GM21515 (cell line): ENCODE measurements around the gene MRPL27.
"Not testable (repeated sequence)": the region's sequence is repeated elsewhere in the genome, so short reads cannot be mapped to it uniquely, and the experiment has no call there.

Experiments used
- ATAC-seq: cut with Tn5 transposase; IDR thresholded peaks from one replicate; pipeline ENCODE4 v1.9.1; 2021; ENCODE audit not compliant: unreplicated experiment

Gene MRPL27

DNA sequence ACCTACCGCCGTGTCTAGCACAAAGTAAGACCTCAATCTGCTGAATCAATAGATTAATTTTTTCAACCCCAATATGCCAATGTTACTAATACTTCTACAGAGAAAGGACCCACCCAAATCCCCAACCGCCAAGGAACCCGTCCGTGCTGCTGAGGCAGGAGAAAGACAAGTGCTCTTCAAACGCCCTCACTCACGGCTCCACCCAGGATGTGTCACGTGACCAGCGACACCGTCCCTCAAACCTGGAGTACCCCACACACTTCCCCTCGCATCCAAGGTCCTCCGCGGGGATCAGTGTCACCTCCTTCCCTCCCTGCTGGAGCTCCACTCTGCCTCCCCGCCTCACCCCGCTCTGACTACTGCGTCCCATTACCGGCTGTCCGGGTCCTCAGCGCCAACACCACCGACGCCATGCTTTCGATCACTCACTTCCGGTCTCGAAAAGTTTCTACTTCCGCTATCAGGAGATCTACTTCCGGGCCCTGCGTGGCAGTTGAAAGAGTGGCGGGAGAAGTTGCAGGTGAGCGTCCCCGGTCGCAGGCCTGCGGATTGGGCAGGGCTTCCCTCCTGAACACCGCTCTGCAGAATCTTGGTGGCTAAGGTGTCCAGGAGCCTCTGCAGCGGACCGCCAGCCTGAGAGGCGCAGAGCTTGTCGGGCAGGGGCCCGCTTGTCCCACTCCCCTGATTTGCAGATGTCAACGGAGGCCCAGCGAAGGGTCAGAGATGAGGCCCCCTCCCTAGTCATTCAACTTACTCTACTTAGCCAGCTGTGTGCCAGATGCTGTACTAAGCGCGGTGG is at the start of gene MRPL27, which contains the start of gene EME1:
Gene MRPL27, minus strand, starts transcription at position 427 of the 799 bp plus-strand sequence. Its CDS starts 14 bp downstream, at position 413.
Gene EME1, plus strand, starts transcription at position 472 of the 799 bp plus-strand sequence. CDS start 1,980 bp downstream, outside the sequence.
- ATAC-seq: peak; percentile 78

DNA sequence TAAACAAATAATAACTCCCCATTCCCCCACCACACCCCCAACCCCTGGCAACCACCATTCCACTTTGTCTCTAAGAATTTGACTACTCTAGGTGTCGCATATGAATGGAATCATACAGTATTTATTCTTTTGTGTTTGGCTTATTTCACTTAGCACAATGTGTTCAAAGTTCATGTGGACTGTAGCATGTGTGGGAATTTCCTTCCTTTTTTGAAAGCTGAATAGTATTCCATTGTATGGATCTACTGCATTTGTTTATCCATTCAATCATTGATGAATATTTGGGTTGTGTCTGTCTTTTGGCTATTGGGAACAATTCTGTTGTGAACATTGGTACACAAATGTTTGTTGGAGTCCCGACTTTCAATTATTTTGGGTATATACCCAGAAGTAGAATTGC is 49.8 kb upstream of the MRPL27 start:
- no peak for ATAC-seq

DNA sequence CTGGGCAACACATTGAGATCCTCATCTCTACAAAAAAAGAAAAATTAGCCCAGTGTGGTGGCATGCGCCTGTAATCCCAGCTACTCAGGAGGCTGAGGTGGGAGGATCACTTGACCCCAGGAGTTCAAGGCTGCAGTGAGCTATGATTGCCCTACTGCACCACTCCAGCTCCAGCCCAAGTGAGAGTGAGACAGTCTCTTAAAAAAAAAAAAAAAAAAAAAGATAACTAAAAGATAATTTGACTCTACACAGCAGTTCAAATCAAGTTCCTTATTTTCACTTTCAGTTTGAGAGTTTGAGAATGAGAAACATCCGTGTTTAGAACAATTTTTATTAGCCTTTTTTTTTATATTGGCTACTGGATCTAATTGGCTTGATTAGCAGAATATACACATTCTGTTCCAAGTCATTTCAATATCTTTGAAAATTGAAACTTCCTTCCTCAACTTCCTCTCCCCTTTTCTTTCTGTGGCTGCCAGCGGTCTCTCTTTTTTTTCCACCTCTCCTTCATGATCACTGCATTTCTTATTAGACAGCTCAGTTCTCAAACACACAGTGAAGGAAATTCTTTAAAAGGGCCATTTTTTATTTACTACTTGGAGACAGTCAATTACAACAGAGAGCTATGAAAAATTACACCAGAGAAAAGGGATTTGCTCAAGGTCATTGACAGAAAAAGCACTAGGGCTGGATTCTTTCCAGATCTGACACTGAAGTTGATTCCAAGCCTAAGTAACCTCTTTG is 48.5 kb upstream of the MRPL27 start:
- ATAC-seq: no peak

DNA sequence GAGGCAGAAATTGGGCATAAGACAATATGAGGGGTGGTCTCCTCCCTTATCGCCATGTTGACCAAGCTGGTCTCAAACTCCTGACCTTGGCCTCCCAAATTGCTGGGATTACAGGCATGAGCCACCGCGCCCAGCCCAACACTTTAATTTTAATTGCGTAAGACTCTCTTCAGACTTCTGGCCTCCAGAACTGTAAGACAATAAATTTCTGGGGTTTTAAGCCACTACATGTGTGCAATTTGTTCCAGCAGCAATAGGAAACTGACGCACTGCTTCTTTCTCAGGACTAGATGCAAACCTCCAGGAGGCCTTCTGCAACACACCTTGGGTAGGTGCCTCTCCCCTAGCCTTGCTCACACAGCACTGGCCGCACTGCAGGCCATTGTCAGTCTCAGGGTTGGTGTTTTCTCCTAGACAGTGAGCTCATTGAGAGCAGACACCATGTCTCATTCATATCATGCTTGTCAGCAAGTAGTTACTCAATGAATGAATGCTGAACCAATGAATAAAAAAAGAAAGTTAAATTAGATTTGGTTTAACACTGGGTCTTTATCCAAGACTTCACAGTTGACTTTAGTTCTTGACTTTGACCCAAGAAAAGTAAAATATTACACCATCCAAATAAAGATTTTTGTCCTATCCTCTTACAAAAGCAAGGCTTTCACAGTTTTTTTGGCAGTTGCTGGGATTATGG is 47.6 kb upstream of the MRPL27 start:
- ATAC-seq: no peak

DNA sequence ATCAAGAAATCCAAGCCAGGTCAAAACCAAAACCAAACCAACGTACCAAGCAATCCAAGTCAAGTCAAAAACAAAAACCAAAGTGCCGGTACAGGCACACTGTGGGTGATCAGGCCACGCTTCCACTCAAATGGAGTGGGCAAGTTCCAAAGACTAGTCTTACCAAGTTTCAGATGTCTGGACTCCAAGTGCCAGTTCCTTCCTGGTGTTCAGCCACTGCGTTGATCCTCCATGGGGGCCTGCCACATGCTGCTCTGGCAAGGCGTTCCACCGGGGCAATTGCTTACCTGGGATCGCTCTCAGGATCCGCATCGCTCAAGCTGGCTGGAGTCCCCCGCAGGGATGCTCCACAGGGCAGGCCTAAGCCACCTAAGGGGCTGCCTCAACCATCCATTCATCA is 46.6 kb upstream of the MRPL27 start:
- ATAC-seq: not testable (repeated sequence)

DNA sequence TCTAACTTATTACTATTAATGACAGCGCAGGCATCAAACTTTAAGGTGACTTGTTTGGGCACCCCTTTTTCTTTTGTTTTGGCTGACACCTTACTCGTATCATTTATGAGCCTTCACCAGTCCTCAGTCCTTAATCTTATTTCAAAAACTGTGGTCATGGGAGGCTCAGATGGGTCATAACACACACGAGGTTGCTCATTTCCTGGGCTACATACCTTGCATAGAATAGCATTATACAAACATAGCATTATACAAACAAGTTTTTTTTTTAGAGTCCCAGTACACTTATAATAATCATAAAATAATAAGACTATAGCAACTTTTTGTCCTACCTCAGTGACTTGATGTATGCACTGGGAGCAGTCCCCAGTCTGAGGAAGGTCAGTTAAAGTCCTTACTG is 41.8 kb upstream of the MRPL27 start:
- ATAC-seq: no peak

DNA sequence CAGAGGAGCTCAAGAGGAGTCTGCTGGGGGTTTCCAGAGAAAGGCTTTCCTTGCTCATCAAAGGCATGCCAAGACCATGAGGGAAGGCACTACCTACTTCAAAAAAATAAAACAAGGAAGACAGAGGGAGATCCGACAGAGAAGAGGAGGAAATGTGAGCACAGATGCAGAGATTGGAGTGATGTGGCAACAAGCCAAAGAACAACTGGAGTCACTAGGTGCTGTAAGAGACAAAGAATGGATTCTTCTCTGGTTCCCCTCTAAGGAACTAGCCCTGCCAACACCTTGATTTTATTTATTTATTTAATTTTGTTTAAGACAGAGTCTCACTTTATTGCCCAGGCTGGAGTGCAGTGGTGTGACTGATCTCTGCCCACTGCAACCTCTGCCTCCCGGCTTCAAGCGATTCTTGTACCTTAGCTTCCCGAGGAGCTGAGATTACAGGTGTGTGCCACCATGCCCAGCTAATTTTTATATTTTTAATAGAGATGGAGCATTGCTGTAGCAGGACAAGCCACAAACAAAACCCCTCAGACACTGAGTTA is 39.3 kb upstream of the MRPL27 start:
- ATAC-seq: no peak

DNA sequence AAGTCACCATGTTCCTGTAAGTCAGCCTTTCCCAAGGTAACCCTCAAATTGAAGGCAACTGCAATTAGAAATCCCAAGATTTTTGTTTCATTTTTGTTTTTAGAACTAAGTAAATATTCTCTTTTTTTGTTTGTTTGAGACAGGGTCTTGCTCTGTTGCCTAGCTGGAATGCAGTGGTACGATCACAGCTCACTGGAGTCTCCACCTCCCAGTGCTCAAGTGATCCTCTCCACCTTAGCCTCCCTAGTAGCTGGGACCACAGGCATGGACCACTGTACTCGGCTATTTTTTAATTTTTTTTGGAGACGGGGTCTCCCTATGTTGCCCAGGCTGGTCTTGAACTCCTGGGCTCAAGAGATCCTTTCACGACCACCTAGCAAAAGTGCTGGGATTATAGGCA is 34.9 kb upstream of the MRPL27 start:
- ATAC-seq: no peak

DNA sequence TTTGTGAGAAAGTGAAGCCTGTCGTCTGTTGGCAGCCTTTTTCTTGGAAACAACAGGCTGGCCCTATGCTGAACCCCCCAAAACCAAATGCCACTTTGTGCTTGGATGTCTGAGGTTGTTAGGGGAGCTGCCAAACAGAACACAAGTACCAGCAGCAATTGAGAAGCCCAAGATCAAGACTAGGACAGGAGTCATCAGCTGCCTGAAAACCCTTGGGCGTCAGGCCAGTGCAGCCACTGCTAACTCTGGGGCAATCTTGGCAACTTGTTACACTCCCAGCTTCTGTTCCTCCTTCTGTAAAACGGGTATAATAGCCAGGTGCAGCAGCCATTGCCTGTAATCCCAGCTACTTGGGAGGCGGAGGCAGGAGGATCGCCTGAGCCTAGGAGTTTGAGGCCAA is 33.6 kb upstream of the MRPL27 start:
- ATAC-seq: no peak

DNA sequence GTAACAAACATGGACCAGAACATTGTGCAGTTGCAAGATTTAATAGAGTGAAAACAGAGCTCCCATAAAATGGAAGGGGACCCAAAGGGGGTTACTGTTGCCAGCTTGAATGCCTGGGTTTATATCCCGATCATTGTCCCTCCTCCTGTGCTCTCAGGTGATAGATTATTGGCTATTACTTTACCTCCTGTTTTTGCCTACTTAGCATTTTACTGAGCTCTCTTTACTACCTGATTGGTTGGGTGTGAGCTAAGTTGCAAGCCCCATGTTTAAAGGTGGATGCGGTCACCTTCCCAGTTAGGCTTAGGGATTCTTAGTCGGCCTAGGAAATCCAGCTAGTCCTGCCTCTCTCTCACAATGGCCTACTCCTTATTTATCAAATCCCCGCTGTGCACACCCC is 32.4 kb upstream of the MRPL27 start:
- not testable (repeated sequence) for ATAC-seq

DNA sequence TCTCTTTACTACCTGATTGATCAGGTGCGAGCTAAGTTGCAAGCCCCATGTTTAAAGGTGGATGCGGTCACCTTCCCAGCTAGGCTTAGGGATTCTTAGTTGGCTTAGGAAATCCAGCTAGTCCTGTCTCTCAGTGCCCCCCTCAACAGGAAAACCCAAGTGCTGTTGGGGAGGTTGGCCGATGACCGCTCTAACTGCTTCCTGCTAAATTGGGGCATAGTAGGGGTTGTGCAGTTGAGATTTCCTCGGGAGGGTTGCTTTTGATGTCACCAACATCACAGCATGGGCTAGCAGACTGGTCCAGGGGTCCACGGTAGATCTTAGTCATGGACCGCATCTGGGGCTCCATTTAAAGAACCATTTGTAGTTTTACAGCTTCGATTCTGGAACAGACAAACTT is 26.6 kb upstream of the MRPL27 start:
- not testable (repeated sequence) for ATAC-seq

DNA sequence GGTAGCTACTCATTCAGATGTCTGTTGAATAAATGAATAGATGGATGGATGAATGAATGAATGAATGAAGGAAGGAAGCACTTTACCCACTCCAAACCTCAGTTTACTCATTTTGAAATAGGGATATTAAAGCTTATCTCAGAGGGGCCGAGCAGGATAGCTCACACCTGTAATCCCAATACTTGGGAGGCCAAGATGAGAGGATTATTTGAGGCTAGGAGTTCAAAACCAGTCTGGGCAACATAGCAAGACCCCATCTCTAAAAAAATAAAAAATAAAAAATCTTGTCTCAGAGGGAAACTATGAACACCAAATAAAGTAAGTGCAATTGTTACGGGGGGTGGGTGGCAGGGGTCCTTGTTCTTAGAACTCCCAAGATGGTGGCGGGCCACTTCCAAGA is 25.7 kb upstream of the MRPL27 start:
- ATAC-seq: not testable (repeated sequence)

DNA sequence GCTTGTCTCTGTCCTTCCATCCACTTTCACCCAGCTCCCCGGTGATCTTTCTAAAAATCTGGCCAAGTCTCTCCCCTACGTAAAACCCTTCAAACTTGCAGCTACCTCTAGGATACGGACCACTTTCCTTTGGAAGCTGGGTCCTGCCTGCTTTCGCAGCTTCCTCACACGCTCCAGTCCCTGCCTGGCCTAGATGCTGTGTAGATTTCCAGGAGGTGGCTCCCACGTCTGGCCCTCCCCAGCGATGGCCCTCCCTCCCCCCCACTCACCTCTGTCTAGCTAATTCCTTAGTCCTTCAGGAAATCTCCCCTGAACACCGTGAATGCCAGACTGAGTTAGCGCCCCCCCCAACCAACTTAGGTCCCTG is 24.9 kb upstream of the MRPL27 start:
- no peak for ATAC-seq

DNA sequence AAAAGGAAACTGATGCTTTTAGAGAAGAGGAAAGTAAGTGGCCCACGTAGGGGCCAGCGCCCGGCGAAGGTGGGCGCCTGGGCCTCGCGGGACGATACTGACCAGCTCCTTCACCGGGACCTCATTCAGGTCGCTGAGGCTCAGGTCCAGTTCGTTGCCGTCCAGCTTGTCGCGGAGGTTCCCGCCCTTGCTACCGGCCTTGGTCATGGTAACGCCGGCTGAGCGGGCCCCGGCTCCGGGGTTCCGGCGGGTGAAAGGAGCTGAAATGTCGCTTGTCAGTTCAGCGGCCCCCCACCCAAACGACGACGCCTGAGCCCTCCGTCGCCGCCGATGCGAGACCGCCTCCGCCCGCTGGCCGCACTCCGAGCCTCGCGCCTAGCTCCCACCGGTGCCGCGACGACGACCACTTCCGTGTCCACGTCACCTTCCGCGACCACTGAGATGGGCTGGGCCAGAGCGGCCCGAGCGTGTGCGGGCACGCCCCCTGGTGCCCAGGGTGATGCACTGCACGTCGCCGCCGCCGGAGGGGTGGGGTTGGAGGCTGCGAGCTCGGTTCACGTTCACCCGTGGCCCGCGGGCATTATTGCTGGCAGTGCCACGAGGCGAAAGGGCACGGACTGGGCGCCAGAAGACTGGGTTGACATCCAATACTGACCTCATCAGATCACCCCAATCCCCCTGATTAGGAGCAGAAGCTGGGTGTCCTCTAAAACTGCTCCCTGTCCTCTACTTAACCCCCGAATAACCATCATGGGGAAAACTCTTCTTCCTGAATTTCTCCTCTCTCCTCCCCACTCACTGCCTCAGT is 24.3 kb upstream of the MRPL27 start, which contains the start of gene LRRC59:
Gene LRRC59, minus strand, starts transcription at position 413 of the 808 bp plus-strand sequence. Its CDS starts 206 bp downstream, at position 207.
- peak; percentile 96 for ATAC-seq

DNA sequence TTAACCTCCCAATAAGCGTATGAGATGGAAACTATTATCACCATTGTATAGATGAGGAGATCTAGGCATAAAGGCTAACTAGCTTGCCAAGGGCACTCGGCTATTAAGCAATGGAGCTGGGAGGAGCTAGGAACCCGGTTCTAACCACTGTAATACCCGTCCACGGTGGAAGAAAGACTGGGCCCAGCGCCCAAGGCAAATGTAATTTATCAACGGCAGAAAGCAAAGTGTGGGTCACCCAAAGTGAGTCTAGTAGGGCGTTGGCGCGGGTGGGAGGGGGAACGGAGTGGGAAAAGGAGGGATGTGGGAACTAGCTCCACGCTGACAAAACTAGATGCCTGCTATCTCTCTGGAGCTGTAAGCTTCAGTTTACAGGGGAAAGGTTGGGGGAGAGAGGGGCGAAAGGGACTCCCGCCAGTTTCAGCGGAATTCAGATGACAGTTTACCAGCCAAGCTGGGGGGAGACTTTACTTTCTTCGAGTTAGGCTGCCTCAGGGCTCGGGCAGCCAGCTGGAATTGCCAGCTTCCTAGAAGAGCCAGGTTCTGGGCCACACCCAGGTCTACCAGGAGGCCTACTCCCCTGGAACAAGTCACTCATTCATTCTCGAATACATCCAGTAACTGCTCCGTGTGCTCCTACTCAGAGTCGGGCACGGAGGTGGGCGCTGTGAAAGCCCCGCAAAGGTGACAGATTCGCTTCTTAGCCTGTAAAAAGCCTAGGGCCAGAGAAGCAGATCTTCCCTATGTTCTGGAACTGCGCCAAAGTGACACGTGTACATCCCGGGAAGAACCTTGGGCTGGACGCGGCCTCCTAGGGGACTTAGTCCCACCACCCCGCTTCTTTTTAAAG is 23.5 kb upstream of the MRPL27 start:
- no peak for ATAC-seq

DNA sequence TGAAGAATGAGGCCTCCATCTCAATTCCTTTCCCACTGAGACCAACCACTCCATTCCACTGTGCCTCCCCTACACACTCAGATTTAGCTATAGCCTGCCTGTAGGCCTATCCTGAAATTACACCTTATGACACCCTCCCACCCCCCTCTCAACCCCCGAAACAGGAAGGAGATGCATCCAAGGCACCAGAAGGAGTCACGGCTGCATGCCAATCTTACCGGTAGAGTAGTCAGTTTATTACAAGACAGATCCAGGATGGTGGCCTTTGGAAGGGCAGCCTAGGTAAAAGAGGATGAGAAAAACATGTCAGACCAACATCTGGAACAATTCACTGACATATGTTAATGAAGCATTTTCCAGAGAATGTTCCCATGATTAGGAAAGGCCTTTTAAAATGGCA is 21.7 kb upstream of the MRPL27 start:
- no peak for ATAC-seq

DNA sequence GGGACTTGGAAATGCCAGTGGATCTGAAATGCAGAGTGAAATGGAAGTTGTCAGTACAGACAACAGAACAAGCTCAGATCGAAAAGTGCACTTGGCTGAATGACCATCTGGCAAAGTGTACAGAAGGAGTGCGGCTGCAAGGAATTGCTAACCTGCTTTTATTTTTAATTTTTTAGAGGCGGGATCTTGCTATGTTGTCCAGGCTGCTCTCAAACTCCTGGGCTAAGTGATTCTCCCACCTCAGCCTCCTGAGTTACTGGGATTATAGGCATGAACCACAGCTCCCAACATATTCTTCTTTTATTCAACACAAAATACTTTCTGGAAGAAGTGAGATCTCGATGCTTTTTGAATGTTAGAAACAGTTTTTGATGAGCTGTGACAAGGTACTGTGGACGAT is 20.7 kb upstream of the MRPL27 start:
- ATAC-seq: no peak

DNA sequence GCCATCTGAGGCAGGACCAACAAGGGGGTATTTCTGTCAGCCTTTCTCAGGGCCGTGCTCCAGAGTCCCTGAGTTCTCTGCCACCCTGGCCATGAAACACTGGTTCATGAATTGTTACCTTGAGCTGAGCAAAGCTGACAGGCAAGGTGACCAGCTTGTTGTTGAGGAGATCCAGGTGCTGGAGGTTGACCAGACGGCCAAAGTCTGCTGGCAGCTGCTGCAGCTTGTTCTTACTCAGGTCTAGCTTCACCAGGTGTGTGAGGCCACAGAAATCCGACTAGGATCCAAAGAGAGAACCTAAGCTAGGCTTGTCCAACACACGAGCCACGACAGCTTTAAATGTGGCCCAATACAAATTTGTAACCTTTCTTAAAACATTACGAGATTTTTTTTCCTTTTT is 19.6 kb upstream of the MRPL27 start:
- ATAC-seq: no peak

DNA sequence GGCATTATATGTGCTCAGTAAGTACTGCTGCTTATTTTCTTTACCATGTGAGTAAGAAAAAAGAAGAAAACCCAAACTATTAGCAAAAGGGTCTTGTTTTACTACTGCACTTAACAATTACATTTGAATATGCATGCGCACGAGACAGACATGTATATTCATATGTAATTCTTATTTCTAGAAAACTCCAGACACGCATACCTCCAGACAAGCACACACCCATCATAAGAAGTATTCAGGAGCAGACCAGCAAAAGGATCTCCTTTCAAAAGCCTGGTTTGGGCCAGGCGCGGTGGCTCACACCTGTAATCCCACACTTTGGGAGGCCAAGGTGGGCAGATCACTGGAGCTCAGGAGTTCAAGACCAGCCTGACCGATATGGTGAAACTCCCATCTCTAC is 16.6 kb upstream of the MRPL27 start:
- ATAC-seq: no peak

DNA sequence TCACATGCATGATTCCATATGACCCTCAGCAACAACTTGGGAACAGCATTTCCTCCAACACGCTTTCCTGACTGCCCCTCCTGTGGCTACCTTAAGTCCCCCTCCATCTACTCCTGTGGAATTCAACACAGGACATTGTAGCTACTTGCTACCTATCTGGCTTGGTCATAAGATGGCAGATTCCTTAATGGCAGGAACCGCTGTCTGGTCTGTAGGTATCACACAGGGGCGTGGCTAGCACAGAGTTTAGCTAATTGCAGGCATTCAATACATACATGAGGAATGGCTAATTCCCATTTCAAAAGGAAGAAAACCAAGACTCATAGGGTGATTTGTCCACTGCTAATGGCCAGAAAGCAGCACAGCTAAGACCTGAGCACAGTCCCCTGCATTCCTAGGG is 15.7 kb upstream of the MRPL27 start:
- ATAC-seq: no peak
